ENCODE results near the gene RNF146.

The RNF146 gene

GRCh38 chr6:127282184-127282583 is 15.5 kb downstream of the RNF146 start:
- no peak for DNase-seq (ENCODE audit: low read depth)

GRCh38 chr6:127288705-127289104 is 22.0 kb downstream of the RNF146 start:
- DNase-seq (ENCODE audit: low read depth) = peak; percentile 47

GRCh38 chr6:127289934-127290333 is 23.3 kb downstream of the RNF146 start:
- DNase-seq (ENCODE audit: low read depth) = no peak

GRCh38 chr6:127290391-127291265 is 24.0 kb downstream of the RNF146 start:
- no peak for DNase-seq (ENCODE audit: low read depth)

GRCh38 chr6:127291495-127291894 is 24.8 kb downstream of the RNF146 start:
- no peak for DNase-seq (ENCODE audit: low read depth)

GRCh38 chr6:127297502-127298070 is 30.9 kb downstream of the RNF146 start:
- DNase-seq (ENCODE audit: low read depth) = no peak

- DNase-seq (ENCODE audit: low read depth) = no peak
Measured at GRCh38 chr6:127298475-127298874, 31.8 kb downstream of the RNF146 start.

GRCh38 chr6:127299522-127300240 is 33.0 kb downstream of the RNF146 start:
- peak; percentile 69 for DNase-seq (ENCODE audit: low read depth)

GRCh38 chr6:127300411-127300810 is 33.7 kb downstream of the RNF146 start:
- peak; percentile 95 for DNase-seq (ENCODE audit: low read depth)

GRCh38 chr6:127301199-127301700 is 34.6 kb downstream of the RNF146 start:
- peak; percentile 57 for DNase-seq (ENCODE audit: low read depth)

- peak; percentile 55 for DNase-seq (ENCODE audit: low read depth)
Measured at GRCh38 chr6:127302728-127303660, 36.3 kb downstream of the RNF146 start.

GRCh38 chr6:127303917-127304316 is 37.3 kb downstream of the RNF146 start:
- no peak for DNase-seq (ENCODE audit: low read depth)

GRCh38 chr6:127305741-127306140 is 39.1 kb downstream of the RNF146 start:
- no peak for DNase-seq (ENCODE audit: low read depth)

- DNase-seq (ENCODE audit: low read depth) = no peak
Measured at GRCh38 chr6:127317388-127318128, 50.9 kb downstream of the RNF146 start.

- no peak for DNase-seq (ENCODE audit: low read depth)
Measured at GRCh38 chr6:127319686-127320085, 53.0 kb downstream of the RNF146 start.

- peak; percentile 86 for DNase-seq (ENCODE audit: low read depth)
Measured at GRCh38 chr6:127328043-127328609, 61.5 kb downstream of the RNF146 start.

GRCh38 chr6:127331256-127331655 is 64.6 kb downstream of the RNF146 start:
- DNase-seq (ENCODE audit: low read depth) = peak; percentile 41

GRCh38 chr6:127332383-127332961 is 65.8 kb downstream of the RNF146 start:
- no peak for DNase-seq (ENCODE audit: low read depth)
